ENCODE data around the gene SEC11A.

The SEC11A gene

GRCh38 chr15:84668221-84668982 is 47.5 kb downstream of the SEC11A start:
- no peak overlapping the region for H3K27ac ChIP-seq

GRCh38 chr15:84666373-84666772 is 49.6 kb downstream of the SEC11A start:
- TF ChIP-seq ZFX (IDR thresholded peaks at IDR 0.05): no peak
- no peak overlapping the region for H3K27ac ChIP-seq

More at GRCh38 chr15:84668221-84668982, 47.5 kb downstream of the SEC11A start:
- TF ChIP-seq, protein P1, sequence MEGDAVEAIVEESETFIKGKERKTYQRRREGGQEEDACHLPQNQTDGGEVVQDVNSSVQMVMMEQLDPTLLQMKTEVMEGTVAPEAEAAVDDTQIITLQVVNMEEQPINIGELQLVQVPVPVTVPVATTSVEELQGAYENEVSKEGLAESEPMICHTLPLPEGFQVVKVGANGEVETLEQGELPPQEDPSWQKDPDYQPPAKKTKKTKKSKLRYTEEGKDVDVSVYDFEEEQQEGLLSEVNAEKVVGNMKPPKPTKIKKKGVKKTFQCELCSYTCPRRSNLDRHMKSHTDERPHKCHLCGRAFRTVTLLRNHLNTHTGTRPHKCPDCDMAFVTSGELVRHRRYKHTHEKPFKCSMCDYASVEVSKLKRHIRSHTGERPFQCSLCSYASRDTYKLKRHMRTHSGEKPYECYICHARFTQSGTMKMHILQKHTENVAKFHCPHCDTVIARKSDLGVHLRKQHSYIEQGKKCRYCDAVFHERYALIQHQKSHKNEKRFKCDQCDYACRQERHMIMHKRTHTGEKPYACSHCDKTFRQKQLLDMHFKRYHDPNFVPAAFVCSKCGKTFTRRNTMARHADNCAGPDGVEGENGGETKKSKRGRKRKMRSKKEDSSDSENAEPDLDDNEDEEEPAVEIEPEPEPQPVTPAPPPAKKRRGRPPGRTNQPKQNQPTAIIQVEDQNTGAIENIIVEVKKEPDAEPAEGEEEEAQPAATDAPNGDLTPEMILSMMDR (conservative IDR thresholded peaks at IDR 0.05): no peak
- no peak for TF ChIP-seq ZFX (IDR thresholded peaks at IDR 0.05)

GRCh38 chr15:84661001-84661400 is 54.9 kb downstream of the SEC11A start:
- no peak overlapping the region for H3K27ac ChIP-seq
- TF ChIP-seq, protein P1 (conservative IDR thresholded peaks at IDR 0.05): no peak
- no peak for TF ChIP-seq ZFX (IDR thresholded peaks at IDR 0.05)

- H3K27ac ChIP-seq: no peak overlapping the region
- TF ChIP-seq, protein P1 (conservative IDR thresholded peaks at IDR 0.05): no peak
- TF ChIP-seq ZFX (IDR thresholded peaks at IDR 0.05): no peak
These were observed 55.8 kb downstream of the SEC11A start for GRCh38 chr15:84659904-84660781.

DNA sequence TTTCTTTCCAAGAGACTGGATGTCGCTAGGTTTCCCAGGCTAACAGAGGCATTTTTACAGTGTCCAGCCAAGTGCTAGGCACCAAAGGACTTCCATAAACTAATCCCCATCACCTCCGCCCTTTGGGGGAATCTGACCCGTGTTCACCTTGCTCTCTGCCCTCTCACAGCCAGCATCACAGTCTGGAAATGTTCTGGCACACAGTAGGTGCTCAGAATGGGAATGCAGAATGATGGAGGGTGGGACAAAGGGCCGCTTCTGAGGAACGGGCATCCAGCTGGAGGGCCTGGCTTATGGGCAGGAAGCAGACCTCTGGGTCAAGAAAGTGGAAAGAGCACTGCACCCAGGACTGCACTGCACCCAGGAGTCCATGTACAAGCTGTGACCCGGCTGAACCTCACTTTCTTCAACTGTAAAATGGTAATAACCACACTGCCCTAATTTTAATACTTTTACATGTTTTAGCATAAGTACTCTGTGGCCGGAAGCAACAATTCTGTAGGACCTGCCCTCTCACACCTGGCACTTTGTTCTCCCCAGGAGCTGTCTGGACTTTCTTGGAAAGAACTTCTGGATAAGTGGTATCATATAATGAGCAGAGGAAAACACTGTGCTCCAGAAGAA is 57.0 kb downstream of the SEC11A start:
- TF ChIP-seq, protein P1 (conservative IDR thresholded peaks at IDR 0.05): no peak
- no peak for TF ChIP-seq ZFX (IDR thresholded peaks at IDR 0.05)
- peak overlapping the region; percentile 41 for H3K27ac ChIP-seq

- TF ChIP-seq ZFX (IDR thresholded peaks at IDR 0.05): no peak
- TF ChIP-seq, protein P1 (conservative IDR thresholded peaks at IDR 0.05): peak; percentile 78
- H3K27ac ChIP-seq: peak within 1 kb of the TSS; percentile 41
These were observed 57.7 kb downstream of the SEC11A start, which contains the start of gene NMB for GRCh38 chr15:84658080-84658787. TSS of gene NMB (minus strand) at chr15:84658199. CDS start at chr15:84658152, 47 bp downstream.

- TF ChIP-seq ZFX (IDR thresholded peaks at IDR 0.05): no peak
- TF ChIP-seq, protein P1 (conservative IDR thresholded peaks at IDR 0.05): no peak
- peak overlapping the region; percentile 41 for H3K27ac ChIP-seq
These were observed 58.2 kb downstream of the SEC11A start for GRCh38 chr15:84657748-84658079.

All from C4-2B (cell line).